Measurements from ENCODE around the gene MAGEL2. TPM values are rescaled to one million over a fixed set of nuclear protein-coding genes. Genes with fewer than 3 reads are reported as not detected.

Gene MAGEL2
- total and polyA plus RNA-seq, 4 donors, result under 0.01 to 0.09 (median 0.02) TPM; not detected in 1

DNA sequence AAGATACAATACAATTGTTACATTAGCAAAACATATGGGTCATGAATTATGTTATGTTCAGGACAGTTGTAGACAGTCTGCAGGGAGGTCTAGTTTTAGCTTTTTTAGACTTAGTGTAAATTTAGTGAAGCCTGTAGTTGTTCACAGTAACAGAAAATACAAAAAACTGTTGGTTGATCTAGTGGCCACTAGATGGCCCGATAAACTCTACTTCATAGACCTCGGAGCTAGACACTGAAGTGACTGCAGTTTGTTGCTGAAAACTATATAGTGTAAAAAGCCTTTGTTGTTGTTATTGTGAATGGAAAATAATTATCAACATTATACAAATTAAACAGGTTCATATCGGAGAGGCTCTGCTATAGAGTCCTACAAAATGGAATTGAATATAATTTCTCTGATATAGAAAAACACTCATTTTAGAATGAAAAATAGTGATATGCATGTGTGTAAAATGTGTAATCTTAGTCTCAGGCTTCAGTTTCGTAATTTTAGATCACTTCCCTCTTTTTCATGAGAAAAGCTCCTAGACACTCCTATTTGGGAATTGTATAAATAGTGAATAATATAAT, 18.3 kb downstream of the MAGEL2 start:
- Histone ChIP-seq H3K27me3 (ENCODE audit: control insufficient read depth in 4 of 4, insufficient read depth in 4 of 4, low read length in 3 of 4) (peaks cover 0 to 15% (median 5%) of the 10 kb centered on the region in 4 donors), H3K4me3 (ENCODE audit: low read depth in 1 of 3, low read length in 3 of 3) (no peak overlapping the region), H3K9ac (ENCODE audit: low read depth in 1 of 2, low read length in 2 of 2) (no peak overlapping the region), H3K36me3 (ENCODE audit: control insufficient read depth in 4 of 4, insufficient read depth in 3 of 4, low read depth in 1 of 4, low read length in 3 of 4) (no peaks in the 10 kb centered on the region), H3K4me1 (ENCODE audit: control insufficient read depth in 4 of 4, insufficient read depth in 4 of 4, low read length in 3 of 4) (no peaks in the 10 kb centered on the region), H3K27ac (ENCODE audit: low read depth in 1 of 2, low read length in 2 of 2) (no peak overlapping the region), H3K9me3 (ENCODE audit: control insufficient read depth in 4 of 4, low read length in 3 of 4) (no peaks in the 10 kb centered on the region)
- 13% methylated on average over 4 of the region's 4 CpGs for WGBS
- DNase-seq (ENCODE audit: low spot score), result no peak
- TF ChIP-seq, protein P1, sequence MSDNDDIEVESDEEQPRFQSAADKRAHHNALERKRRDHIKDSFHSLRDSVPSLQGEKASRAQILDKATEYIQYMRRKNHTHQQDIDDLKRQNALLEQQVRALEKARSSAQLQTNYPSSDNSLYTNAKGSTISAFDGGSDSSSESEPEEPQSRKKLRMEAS (IDR thresholded peaks at IDR 0.05), result no peak
- TF ChIP-seq TAF1 (conservative IDR thresholded peaks at IDR 0.05) (no peak), SP1 (IDR thresholded peaks at IDR 0.05) (no peak), REST (IDR thresholded peaks at IDR 0.05) (no peak), RAD21 (IDR thresholded peaks at IDR 0.05) (peak; percentile 15 to 52), HNF4G (IDR thresholded peaks at IDR 0.05) (no peak), JUND (IDR thresholded peaks at IDR 0.05) (no peak), CTCF (IDR thresholded peaks at IDR 0.05; ENCODE audit: low read depth, low read length, missing input control) (peak; percentile 34)
- TF ChIP-seq, protein P2, sequence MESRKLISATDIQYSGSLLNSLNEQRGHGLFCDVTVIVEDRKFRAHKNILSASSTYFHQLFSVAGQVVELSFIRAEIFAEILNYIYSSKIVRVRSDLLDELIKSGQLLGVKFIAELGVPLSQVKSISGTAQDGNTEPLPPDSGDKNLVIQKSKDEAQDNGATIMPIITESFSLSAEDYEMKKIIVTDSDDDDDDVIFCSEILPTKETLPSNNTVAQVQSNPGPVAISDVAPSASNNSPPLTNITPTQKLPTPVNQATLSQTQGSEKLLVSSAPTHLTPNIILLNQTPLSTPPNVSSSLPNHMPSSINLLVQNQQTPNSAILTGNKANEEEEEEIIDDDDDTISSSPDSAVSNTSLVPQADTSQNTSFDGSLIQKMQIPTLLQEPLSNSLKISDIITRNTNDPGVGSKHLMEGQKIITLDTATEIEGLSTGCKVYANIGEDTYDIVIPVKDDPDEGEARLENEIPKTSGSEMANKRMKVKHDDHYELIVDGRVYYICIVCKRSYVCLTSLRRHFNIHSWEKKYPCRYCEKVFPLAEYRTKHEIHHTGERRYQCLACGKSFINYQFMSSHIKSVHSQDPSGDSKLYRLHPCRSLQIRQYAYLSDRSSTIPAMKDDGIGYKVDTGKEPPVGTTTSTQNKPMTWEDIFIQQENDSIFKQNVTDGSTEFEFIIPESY (IDR thresholded peaks at IDR 0.05), result no peak

- Histone ChIP-seq H3K27ac (ENCODE audit: low read depth in 1 of 2, low read length in 2 of 2) (no peak overlapping the region), H3K9me3 (ENCODE audit: control insufficient read depth in 4 of 4, low read length in 3 of 4) (no peaks in the 10 kb centered on the region), H3K4me1 (ENCODE audit: control insufficient read depth in 4 of 4, insufficient read depth in 4 of 4, low read length in 3 of 4) (no peaks in the 10 kb centered on the region), H3K36me3 (ENCODE audit: control insufficient read depth in 4 of 4, insufficient read depth in 3 of 4, low read depth in 1 of 4, low read length in 3 of 4) (no peaks in the 10 kb centered on the region), H3K9ac (ENCODE audit: low read depth in 1 of 2, low read length in 2 of 2) (no peak overlapping the region), H3K27me3 (ENCODE audit: control insufficient read depth in 4 of 4, insufficient read depth in 4 of 4, low read length in 3 of 4) (peaks cover 0 to 13% (median 3%) of the 10 kb centered on the region in 4 donors), H3K4me3 (ENCODE audit: low read depth in 1 of 3, low read length in 3 of 3) (no peak overlapping the region)
- no peak for DNase-seq (ENCODE audit: low spot score)
- WGBS, result 30% methylated on average over 13 of the region's 13 CpGs
- no peak for TF ChIP-seq EGR1 (IDR thresholded peaks at IDR 0.05; ENCODE audit: low read depth in 2 of 2)
- TF ChIP-seq RXRA (IDR thresholded peaks at IDR 0.05), result no peak
- no peak for TF ChIP-seq FOXA1 (IDR thresholded peaks at IDR 0.05)
- no peak for TF ChIP-seq FOXA2 (IDR thresholded peaks at IDR 0.05)
- no peak for TF ChIP-seq HNF4A (conservative IDR thresholded peaks at IDR 0.05)
- TF ChIP-seq REST (IDR thresholded peaks at IDR 0.05), result no peak
- TF ChIP-seq, protein P1 (IDR thresholded peaks at IDR 0.05), result no peak
- no peak for TF ChIP-seq CTCF (IDR thresholded peaks at IDR 0.05; ENCODE audit: low read depth, low read length, missing input control)
- TF ChIP-seq RAD21 (IDR thresholded peaks at IDR 0.05), result no peak
- TF ChIP-seq TAF1 (conservative IDR thresholded peaks at IDR 0.05), result no peak
- no peak for TF ChIP-seq GABPA (IDR thresholded peaks at IDR 0.05 in 1 of 2, conservative IDR thresholded peaks at IDR 0.05 in 1 of 2)
- no peak for TF ChIP-seq NR2F2 (IDR thresholded peaks at IDR 0.05)
Observed at GRCh38 chr15:23628612-23629233, 18.9 kb downstream of the MAGEL2 start.

All from liver (tissue), 9 donors.